Panc1 (cell line): ENCODE data around the gene SKAP1.
"Not testable (repeated sequence)": the region's sequence is repeated elsewhere in the genome, so short reads cannot be mapped to it uniquely, and the experiment has no call there.

Source experiments
- POLR2AphosphoS5 ChIP-seq: IDR thresholded peaks from 2 replicates; pipeline ENCODE4 v1.6.1; 2012; ENCODE audit warnings: mild to moderate bottlenecking, low read depth, low read length, moderate library complexity
- REST ChIP-seq, 2 experiments: IDR thresholded peaks; 2 replicates each; pipeline ENCODE4 v1.6.1; 2011 to 2012; ENCODE audit warnings: low read depth in 2 of 2, control low read depth in 1 of 2, low read length in 1 of 2, mild to moderate bottlenecking in 1 of 2, moderate library complexity in 1 of 2; ENCODE audit not compliant: insufficient read depth in 1 of 2
- SIN3A ChIP-seq: IDR thresholded peaks from 2 replicates; pipeline ENCODE4 v1.6.1; 2012; ENCODE audit warnings: low read depth, mild to moderate bottlenecking, low read length, moderate library complexity, borderline replicate concordance; ENCODE audit not compliant: insufficient read depth
- TF ChIP-seq, protein P1 (sequence below): fragments of 450-650 bp; IDR thresholded peaks from 2 replicates; pipeline ENCODE4 v1.5.1; 2017; ENCODE audit warnings: mild to moderate bottlenecking

DNA sequence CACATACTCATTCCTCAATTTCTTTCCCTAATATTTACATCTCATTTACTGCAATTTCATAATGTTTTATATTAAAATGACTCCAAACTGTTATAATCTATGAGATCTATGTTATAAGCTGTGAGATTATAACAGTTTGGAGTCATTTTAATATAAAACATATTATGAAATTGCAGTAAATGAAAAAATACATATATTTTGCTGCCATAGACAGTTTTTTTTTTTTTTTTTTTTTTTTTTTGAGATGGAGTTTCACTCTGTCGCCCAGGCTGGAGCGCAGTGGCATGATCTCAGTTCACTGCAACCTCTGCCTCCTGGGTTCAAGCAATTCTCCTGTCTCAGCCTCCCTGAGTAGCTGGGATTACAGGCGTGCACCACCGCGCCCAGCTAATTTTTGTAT lies 180.0 kb downstream of the SKAP1 start:
- TF ChIP-seq, protein P1, sequence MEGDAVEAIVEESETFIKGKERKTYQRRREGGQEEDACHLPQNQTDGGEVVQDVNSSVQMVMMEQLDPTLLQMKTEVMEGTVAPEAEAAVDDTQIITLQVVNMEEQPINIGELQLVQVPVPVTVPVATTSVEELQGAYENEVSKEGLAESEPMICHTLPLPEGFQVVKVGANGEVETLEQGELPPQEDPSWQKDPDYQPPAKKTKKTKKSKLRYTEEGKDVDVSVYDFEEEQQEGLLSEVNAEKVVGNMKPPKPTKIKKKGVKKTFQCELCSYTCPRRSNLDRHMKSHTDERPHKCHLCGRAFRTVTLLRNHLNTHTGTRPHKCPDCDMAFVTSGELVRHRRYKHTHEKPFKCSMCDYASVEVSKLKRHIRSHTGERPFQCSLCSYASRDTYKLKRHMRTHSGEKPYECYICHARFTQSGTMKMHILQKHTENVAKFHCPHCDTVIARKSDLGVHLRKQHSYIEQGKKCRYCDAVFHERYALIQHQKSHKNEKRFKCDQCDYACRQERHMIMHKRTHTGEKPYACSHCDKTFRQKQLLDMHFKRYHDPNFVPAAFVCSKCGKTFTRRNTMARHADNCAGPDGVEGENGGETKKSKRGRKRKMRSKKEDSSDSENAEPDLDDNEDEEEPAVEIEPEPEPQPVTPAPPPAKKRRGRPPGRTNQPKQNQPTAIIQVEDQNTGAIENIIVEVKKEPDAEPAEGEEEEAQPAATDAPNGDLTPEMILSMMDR = not testable (repeated sequence)
- not testable (repeated sequence) for TF ChIP-seq POLR2AphosphoS5; REST (IDR thresholded peaks at IDR 0.05; ENCODE audit: insufficient read depth in 1 of 2, low read depth in 2 of 2, low read length in 1 of 2); SIN3A
